Upper lobe of right lung (tissue), 1 donor: ENCODE results near the gene RPGR. TPM values are rescaled to one million over a fixed set of nuclear protein-coding genes. Genes with fewer than 3 reads are reported as not detected.
A peak's percentile ranks its signal among the peaks of the same experiment; 100 is the strongest.

Experiments
- ATAC-seq: fragments of 200-7000 bp; cut with Tn5 transposase; one replicate; pipeline ENCODE4 v1.9.1; 2020; ENCODE audit warnings: mild to moderate bottlenecking, moderate library complexity
- DNase-seq: peaks from one replicate; pipeline ENCODE4 v3.0.0-alpha.2; 2020
- H3K27ac ChIP-seq: fragments of 200-600 bp; one replicate; pipeline ENCODE4 v1.8.0; 2022
- H3K27me3 ChIP-seq: fragments of 200-600 bp; one replicate; pipeline ENCODE4 v1.8.0; 2022; ENCODE audit warnings: mild to moderate bottlenecking
- H3K36me3 ChIP-seq: fragments of 200-600 bp; one replicate; pipeline ENCODE4 v1.8.0; 2022
- H3K4me1 ChIP-seq: fragments of 200-600 bp; one replicate; pipeline ENCODE4 v1.8.0; 2022
- H3K4me3 ChIP-seq: fragments of 200-600 bp; one replicate; pipeline ENCODE4 v1.8.0; 2022; ENCODE audit warnings: mild to moderate bottlenecking
- H3K9me3 ChIP-seq: fragments of 200-600 bp; one replicate; pipeline ENCODE4 v1.8.0; 2022
- CTCF ChIP-seq: fragments of 200-600 bp; IDR thresholded peaks from one replicate; pipeline ENCODE4 v1.8.0; 2022; ENCODE audit warnings: antibody characterized with exemption
- intact Hi-C: fragments of 100-400 bp; cut with DNase I; formaldehyde crosslinking; loops from one replicate; pipeline ENCODE4 v1.11.0; 2022
- total RNA-seq: library from RNA; stranded (reverse); fragmentation: NEBNext Ultra II Directional; extraction: Animal tissue kit (Norgen Biotek cat#: 25700); gene quantifications from one replicate; pipeline ENCODE4 v1.2.1, GENCODE V29; 2021
- donor health status: DM: no; HTN: yes; CAD: no; lungs with severe emphysema.

The RPGR gene
- total RNA-seq, 1 donor from 2014 or later, result 18.0 TPM

DNA sequence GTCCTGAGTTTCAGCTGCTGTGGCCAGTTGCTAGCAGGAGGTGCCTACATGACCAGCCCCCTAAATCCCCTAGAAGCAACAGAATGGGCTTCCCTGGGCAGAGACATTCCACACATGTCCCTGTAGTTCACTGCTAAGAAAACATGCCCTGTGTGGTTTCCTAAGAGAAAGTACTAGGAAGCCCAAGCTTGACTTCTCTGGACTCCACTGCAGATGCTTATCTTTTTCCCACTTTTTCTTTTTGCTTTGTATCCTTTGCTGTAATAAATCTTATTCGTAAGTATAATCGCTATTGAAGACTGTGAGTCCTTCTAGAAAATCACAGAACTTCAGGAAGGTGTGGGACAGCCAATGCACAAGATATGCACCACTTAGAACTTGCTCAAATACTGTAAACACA, 15.6 kb downstream of the RPGR start:
- H3K27me3 ChIP-seq, result no peaks in the 10 kb centered on the region
- no peak overlapping the region for H3K4me3 ChIP-seq
- no peaks in the 10 kb centered on the region for H3K4me1 ChIP-seq
- no peak for DNase-seq
- H3K36me3 ChIP-seq, result peaks cover 5% of the 10 kb centered on the region
- intact Hi-C loops, result no loop called here
- no peak for ATAC-seq
- no peaks in the 10 kb centered on the region for H3K9me3 ChIP-seq
- TF ChIP-seq CTCF, result no peak
- no peak overlapping the region for H3K27ac ChIP-seq

DNA sequence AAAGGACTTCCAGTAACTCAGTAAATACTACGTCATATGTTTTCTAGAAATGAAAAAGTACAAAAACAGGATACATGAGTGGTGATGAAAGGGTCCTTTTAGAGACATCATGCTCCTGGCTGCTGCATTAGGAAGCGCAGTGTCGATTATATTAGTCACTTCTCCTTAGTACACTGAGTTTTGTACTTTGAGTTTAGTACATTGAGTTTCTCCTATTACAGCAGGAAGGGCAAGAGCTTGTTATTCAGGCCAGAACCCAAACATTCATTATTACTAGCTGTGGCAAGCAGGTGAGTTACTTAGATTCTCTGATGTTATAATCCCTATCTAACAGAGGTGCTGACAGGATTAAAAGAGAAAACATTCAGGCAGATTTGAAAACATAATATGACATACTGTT, 21.3 kb downstream of the RPGR start:
- no peak for TF ChIP-seq CTCF
- intact Hi-C loops, result no loop called here
- DNase-seq, result no peak
- no peak for ATAC-seq
- H3K27me3 ChIP-seq, result no peaks in the 10 kb centered on the region
- no peaks in the 10 kb centered on the region for H3K4me1 ChIP-seq
- H3K9me3 ChIP-seq, result no peaks in the 10 kb centered on the region
- peak overlapping the region; percentile 51 for H3K27ac ChIP-seq
- H3K36me3 ChIP-seq, result no peaks in the 10 kb centered on the region
- H3K4me3 ChIP-seq, result no peak overlapping the region

DNA sequence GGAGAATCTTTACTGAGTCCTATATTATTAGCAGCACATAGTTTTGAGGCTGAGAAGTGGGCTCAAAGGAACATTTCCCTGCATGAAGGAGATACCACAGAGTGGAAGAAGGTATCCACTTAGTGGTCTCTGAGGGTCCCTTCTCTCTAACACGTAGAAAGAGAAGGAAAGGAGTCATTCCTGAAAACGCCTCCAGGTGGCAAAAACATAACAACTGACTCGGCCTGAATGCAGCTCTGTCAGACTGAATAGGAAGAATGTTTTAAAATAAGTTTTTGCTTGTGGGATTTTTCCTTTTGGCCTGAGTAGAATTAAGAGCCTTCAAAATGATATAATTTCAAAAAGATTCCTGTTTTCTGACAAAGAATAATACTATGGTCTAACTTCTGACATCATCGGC, 23.3 kb downstream of the RPGR start:
- no peak overlapping the region for H3K4me3 ChIP-seq
- no peaks in the 10 kb centered on the region for H3K9me3 ChIP-seq
- no peaks in the 10 kb centered on the region for H3K27me3 ChIP-seq
- H3K4me1 ChIP-seq, result no peaks in the 10 kb centered on the region
- no peak for ATAC-seq
- intact Hi-C loops, result no loop called here
- no peak for DNase-seq
- TF ChIP-seq CTCF, result peak; percentile 20
- H3K27ac ChIP-seq, result no peak overlapping the region
- no peaks in the 10 kb centered on the region for H3K36me3 ChIP-seq

GRCh38 chrX:38293741-38294140, 33.6 kb downstream of the RPGR start:
- Histone ChIP-seq H3K27ac (no peak overlapping the region), H3K9me3 (no peaks in the 10 kb centered on the region), H3K36me3 (no peaks in the 10 kb centered on the region), H3K27me3 (no peaks in the 10 kb centered on the region), H3K4me3 (no peak overlapping the region), H3K4me1 (no peaks in the 10 kb centered on the region)
- DNase-seq (no peak), ATAC-seq (no peak)
- no peak for TF ChIP-seq CTCF
- intact Hi-C loops, result no loop called here

- H3K36me3 ChIP-seq, result no peaks in the 10 kb centered on the region
- intact Hi-C loops, result no loop called here
- H3K27me3 ChIP-seq, result no peaks in the 10 kb centered on the region
- no peak overlapping the region for H3K27ac ChIP-seq
- no peaks in the 10 kb centered on the region for H3K4me1 ChIP-seq
- no peak for TF ChIP-seq CTCF
- DNase-seq (no peak), ATAC-seq (no peak)
- no peak overlapping the region for H3K4me3 ChIP-seq
- no peaks in the 10 kb centered on the region for H3K9me3 ChIP-seq
These were observed 39.6 kb downstream of the RPGR start for GRCh38 chrX:38287674-38288073.

GRCh38 chrX:38285649-38286048, 41.7 kb downstream of the RPGR start:
- H3K4me1 ChIP-seq, result no peaks in the 10 kb centered on the region
- DNase-seq (no peak), ATAC-seq (no peak)
- no peak for TF ChIP-seq CTCF
- no peak overlapping the region for H3K27ac ChIP-seq
- intact Hi-C loops, result no loop called here
- no peaks in the 10 kb centered on the region for H3K27me3 ChIP-seq
- H3K36me3 ChIP-seq, result no peaks in the 10 kb centered on the region
- no peak overlapping the region for H3K4me3 ChIP-seq
- H3K9me3 ChIP-seq, result no peaks in the 10 kb centered on the region
